GM12878 (cell line): ENCODE results near the gene PPOX. TPM values are rescaled to one million over a fixed set of nuclear protein-coding genes. Genes with fewer than 3 reads are reported as not detected.

Source experiments
- CBX5 ChIP-seq: sonication (generic); IDR thresholded peaks from 2 replicates; pipeline ENCODE4 v1.6.1; 2016; ENCODE audit warnings: low read depth, moderate library complexity, mild to moderate bottlenecking, inconsistent platforms
- CHD1 ChIP-seq: IDR thresholded peaks from 2 replicates; pipeline ENCODE4 v1.6.1; 2012; ENCODE audit warnings: low read depth, low read length, improper control_type of control experiment
- EP300 ChIP-seq, 2 experiments: fragments of 150-350 bp in 1 of 2; IDR thresholded peaks; 2 replicates each; pipeline ENCODE4 v1.6.1; 2011 to 2012; ENCODE audit warnings: low read depth in 2 of 2, low read length in 2 of 2, borderline replicate concordance in 1 of 2, improper control_type of control experiment in 1 of 2, inconsistent platforms in 1 of 2; ENCODE audit not compliant: control insufficient read depth in 1 of 2
- HDAC2 ChIP-seq: fragments of 200-600 bp; sonication (generic); IDR thresholded peaks from 2 replicates; pipeline ENCODE4 v1.6.1; 2017
- HDAC6 ChIP-seq: fragments of 200-600 bp; sonication (generic); IDR thresholded peaks from one replicate; pipeline ENCODE4 v1.8.0; 2017; ENCODE audit warnings: antibody characterized with exemption; ENCODE audit not compliant: unreplicated experiment
- RCOR1 ChIP-seq: conservative IDR thresholded peaks from 2 replicates; pipeline ENCODE4 v1.6.1; 2012; ENCODE audit warnings: low read depth, low read length, improper control_type of control experiment
- RFX5 ChIP-seq: IDR thresholded peaks from 2 replicates; pipeline ENCODE4 v1.6.1; 2011; ENCODE audit warnings: low read depth, low read length, improper control_type of control experiment
- SMAD5 ChIP-seq: IDR thresholded peaks from 2 replicates; pipeline ENCODE4 v1.6.1; 2016; ENCODE audit warnings: antibody characterized with exemption, low read depth
- SRF ChIP-seq, 2 experiments: IDR thresholded peaks; 2 replicates each; pipeline ENCODE4 v1.6.1; 2011; ENCODE audit warnings: low read depth in 2 of 2, low read length in 2 of 2, mild to moderate bottlenecking in 1 of 2, moderate library complexity in 1 of 2
- TCF7 ChIP-seq: IDR thresholded peaks from 2 replicates; pipeline ENCODE4 v1.6.1; 2014; ENCODE audit warnings: antibody characterized with exemption, borderline replicate concordance
- ZBTB4 ChIP-seq: fragments of 450-650 bp; formaldehyde crosslinking; IDR thresholded peaks from 2 replicates; pipeline ENCODE4 v1.4.0; 2022; ENCODE audit warnings: mild to moderate bottlenecking, moderate library complexity
- polyA plus RNA-seq, 11 experiments: library from polyadenylated mRNA; depleted of rRNA in 4 of 11; unstranded in 6 of 11; stranded (reverse) in 5 of 11; fragments of >200 nt; fragmentation: Nextera tagmentation in 4 of 11; fragmentation: Illumina TruSeq in 1 of 11; extraction: Ambion mirVana in 4 of 11; extraction: Trizol in 1 of 11; gene quantifications; 1 replicate in 1 of 11; 2 replicates in 10 of 11; pipeline versions ENCODE4 v1.2.1 to v1.2.3, GENCODE V29; 2011 to 2016; ENCODE audit warnings: inconsistent platforms in 2 of 11, missing spikeins in 2 of 11, low read depth in 1 of 11
- total RNA-seq, 4 experiments: library from RNA; depleted of rRNA in 3 of 4; stranded (reverse); fragments of >200 nt in 3 of 4; fragmentation: Illumina TruSeq in 1 of 4; extraction: Trizol in 1 of 4; gene quantifications; 2 replicates each; pipeline versions ENCODE4 v1.2.1 to v1.2.3, GENCODE V29; 2013 to 2021
- TF ChIP-seq, protein P1 (sequence below): fragments of 150-350 bp; IDR thresholded peaks from 2 replicates; pipeline ENCODE4 v1.6.1; 2016; ENCODE audit warnings: low read depth, low read length
- TF ChIP-seq, protein P2 (sequence below): fragments of 450-650 bp; IDR thresholded peaks from 2 replicates; pipeline ENCODE4 v1.6.1; 2017; ENCODE audit warnings: low read depth, mild to moderate bottlenecking, moderate library complexity
- TF ChIP-seq, protein P3 (sequence below), 3 experiments: IDR thresholded peaks in 2 of 3; conservative IDR thresholded peaks in 1 of 3; 2 replicates each; pipeline ENCODE4 v1.5.1; 2011; ENCODE audit warnings: low read depth in 3 of 3, low read length in 3 of 3, mild to moderate bottlenecking in 3 of 3, control low read depth in 2 of 3, moderate library complexity in 2 of 3, inconsistent platforms in 1 of 3, mixed read lengths in 1 of 3; ENCODE audit not compliant: control insufficient read depth in 2 of 3, insufficient read depth in 1 of 3; ENCODE audit errors: extremely low read depth in 1 of 3
- TF ChIP-seq, protein P4 (sequence below): fragments of 450-650 bp; conservative IDR thresholded peaks from 2 replicates; pipeline ENCODE4 v1.6.1; 2017; ENCODE audit warnings: mild to moderate bottlenecking, moderate library complexity

Gene PPOX
- total and polyA plus RNA-seq, 10 of the 15 experiments (the other 5 are each of a cell fraction or from before 2014, with no cell fraction given) = 8.9 to 31.5 (median 20.3) TPM

DNA sequence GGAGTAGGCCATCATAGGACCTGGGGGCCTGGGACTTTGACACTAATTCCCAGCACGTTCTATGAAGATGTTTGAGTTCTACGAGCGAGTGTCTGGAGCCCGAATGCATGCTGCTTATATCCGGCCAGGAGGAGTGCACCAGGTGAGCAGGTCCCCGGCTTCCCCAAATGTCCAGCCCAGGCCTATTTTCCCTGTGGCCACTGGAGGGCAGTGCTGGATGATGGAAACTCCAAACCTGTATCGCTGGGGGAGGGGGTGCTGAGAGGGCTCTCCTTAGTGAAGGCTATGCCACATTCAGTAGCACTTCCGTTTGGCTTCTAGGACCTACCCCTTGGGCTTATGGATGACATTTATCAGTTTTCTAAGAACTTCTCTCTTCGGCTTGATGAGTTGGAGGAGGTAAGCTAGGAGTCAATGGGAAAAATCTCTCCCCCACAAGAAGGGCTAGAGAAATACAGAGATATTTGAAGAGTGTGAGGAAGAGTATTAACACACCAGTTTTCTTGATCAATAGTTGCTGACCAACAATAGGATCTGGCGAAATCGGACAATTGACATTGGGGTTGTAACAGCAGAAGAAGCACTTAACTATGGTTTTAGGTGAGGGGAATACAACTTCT lies 43.7 kb downstream of the PPOX start (continued):
- TF ChIP-seq, protein P1, sequence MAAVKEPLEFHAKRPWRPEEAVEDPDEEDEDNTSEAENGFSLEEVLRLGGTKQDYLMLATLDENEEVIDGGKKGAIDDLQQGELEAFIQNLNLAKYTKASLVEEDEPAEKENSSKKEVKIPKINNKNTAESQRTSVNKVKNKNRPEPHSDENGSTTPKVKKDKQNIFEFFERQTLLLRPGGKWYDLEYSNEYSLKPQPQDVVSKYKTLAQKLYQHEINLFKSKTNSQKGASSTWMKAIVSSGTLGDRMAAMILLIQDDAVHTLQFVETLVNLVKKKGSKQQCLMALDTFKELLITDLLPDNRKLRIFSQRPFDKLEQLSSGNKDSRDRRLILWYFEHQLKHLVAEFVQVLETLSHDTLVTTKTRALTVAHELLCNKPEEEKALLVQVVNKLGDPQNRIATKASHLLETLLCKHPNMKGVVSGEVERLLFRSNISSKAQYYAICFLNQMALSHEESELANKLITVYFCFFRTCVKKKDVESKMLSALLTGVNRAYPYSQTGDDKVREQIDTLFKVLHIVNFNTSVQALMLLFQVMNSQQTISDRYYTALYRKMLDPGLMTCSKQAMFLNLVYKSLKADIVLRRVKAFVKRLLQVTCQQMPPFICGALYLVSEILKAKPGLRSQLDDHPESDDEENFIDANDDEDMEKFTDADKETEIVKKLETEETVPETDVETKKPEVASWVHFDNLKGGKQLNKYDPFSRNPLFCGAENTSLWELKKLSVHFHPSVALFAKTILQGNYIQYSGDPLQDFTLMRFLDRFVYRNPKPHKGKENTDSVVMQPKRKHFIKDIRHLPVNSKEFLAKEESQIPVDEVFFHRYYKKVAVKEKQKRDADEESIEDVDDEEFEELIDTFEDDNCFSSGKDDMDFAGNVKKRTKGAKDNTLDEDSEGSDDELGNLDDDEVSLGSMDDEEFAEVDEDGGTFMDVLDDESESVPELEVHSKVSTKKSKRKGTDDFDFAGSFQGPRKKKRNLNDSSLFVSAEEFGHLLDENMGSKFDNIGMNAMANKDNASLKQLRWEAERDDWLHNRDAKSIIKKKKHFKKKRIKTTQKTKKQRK = no peak
- TF ChIP-seq CHD1 (no peak), SRF (IDR thresholded peaks at IDR 0.05; ENCODE audit: low read depth in 2 of 2, low read length in 2 of 2) (no peak), EP300 (IDR thresholded peaks at IDR 0.05; ENCODE audit: borderline replicate concordance in 1 of 2, control insufficient read depth in 1 of 2, low read depth in 2 of 2, low read length in 2 of 2) (no peak), HDAC6 (no peak), CBX5 (no peak), ZBTB4 (CRISPR knock-in tag) (no peak), RFX5 (no peak), HDAC2 (no peak), SMAD5 (no peak), TCF7 (no peak), RCOR1 (no peak)
- TF ChIP-seq, protein P2, sequence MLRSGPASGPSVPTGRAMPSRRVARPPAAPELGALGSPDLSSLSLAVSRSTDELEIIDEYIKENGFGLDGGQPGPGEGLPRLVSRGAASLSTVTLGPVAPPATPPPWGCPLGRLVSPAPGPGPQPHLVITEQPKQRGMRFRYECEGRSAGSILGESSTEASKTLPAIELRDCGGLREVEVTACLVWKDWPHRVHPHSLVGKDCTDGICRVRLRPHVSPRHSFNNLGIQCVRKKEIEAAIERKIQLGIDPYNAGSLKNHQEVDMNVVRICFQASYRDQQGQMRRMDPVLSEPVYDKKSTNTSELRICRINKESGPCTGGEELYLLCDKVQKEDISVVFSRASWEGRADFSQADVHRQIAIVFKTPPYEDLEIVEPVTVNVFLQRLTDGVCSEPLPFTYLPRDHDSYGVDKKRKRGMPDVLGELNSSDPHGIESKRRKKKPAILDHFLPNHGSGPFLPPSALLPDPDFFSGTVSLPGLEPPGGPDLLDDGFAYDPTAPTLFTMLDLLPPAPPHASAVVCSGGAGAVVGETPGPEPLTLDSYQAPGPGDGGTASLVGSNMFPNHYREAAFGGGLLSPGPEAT = no peak; the same call in 1 of the 2 replicates
- TF ChIP-seq, protein P3, sequence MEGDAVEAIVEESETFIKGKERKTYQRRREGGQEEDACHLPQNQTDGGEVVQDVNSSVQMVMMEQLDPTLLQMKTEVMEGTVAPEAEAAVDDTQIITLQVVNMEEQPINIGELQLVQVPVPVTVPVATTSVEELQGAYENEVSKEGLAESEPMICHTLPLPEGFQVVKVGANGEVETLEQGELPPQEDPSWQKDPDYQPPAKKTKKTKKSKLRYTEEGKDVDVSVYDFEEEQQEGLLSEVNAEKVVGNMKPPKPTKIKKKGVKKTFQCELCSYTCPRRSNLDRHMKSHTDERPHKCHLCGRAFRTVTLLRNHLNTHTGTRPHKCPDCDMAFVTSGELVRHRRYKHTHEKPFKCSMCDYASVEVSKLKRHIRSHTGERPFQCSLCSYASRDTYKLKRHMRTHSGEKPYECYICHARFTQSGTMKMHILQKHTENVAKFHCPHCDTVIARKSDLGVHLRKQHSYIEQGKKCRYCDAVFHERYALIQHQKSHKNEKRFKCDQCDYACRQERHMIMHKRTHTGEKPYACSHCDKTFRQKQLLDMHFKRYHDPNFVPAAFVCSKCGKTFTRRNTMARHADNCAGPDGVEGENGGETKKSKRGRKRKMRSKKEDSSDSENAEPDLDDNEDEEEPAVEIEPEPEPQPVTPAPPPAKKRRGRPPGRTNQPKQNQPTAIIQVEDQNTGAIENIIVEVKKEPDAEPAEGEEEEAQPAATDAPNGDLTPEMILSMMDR (IDR thresholded peaks at IDR 0.05 in 2 of 3, conservative IDR thresholded peaks at IDR 0.05 in 1 of 3; ENCODE audit: control insufficient read depth in 2 of 3, extremely low read depth in 1 of 3, insufficient read depth in 1 of 3, low read depth in 3 of 3, low read length in 3 of 3) = peak; percentile 88 to 94 (median 89)
- TF ChIP-seq, protein P4, sequence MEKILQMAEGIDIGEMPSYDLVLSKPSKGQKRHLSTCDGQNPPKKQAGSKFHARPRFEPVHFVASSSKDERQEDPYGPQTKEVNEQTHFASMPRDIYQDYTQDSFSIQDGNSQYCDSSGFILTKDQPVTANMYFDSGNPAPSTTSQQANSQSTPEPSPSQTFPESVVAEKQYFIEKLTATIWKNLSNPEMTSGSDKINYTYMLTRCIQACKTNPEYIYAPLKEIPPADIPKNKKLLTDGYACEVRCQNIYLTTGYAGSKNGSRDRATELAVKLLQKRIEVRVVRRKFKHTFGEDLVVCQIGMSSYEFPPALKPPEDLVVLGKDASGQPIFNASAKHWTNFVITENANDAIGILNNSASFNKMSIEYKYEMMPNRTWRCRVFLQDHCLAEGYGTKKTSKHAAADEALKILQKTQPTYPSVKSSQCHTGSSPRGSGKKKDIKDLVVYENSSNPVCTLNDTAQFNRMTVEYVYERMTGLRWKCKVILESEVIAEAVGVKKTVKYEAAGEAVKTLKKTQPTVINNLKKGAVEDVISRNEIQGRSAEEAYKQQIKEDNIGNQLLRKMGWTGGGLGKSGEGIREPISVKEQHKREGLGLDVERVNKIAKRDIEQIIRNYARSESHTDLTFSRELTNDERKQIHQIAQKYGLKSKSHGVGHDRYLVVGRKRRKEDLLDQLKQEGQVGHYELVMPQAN = no peak
